ENCODE data around the gene MAGEB10. TPM values are rescaled to one million over a fixed set of nuclear protein-coding genes. Genes with fewer than 3 reads are reported as not detected.
"Not testable (repeated sequence)": the region's sequence is repeated elsewhere in the genome, so short reads cannot be mapped to it uniquely, and the experiment has no call there.

Gene MAGEB10
- total RNA-seq, 1 donor from 2014 or later: not detected

DNA sequence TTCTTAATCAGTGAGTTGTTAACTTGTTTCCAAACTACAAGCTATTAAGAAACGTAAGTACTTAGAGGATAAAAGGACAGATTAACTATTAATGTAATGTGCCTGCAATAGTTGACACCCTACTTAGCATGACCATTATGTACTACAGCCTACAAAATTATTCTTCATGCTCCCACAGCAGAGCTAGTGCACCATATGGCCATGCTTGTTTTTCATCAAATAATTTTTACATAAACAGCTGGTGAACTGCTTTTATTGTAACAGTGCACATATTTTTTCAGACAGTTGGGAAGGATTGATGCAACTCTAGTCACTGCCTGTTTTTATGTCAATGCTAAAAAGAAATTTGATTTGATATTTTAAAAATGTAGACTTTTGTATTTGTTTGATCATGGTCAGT, 10.2 kb upstream of the MAGEB10 start:
- no peaks in the 10 kb centered on the region for H3K9me3 Mint-ChIP-seq
- no peak overlapping the region for H3K4me3 Mint-ChIP-seq
- intact Hi-C loops (cut with micrococcal nuclease): no loop called here
- ATAC-seq (ENCODE audit: low read depth) (no peak), DNase-seq (no peak)
- POLR2A ChIA-PET: no interaction called here
- no peaks in the 10 kb centered on the region for H3K4me1 Mint-ChIP-seq
- CTCF ChIA-PET: no interaction called here
- H3K27me3 Mint-ChIP-seq: no peaks in the 10 kb centered on the region
- TF ChIP-seq, protein P1, sequence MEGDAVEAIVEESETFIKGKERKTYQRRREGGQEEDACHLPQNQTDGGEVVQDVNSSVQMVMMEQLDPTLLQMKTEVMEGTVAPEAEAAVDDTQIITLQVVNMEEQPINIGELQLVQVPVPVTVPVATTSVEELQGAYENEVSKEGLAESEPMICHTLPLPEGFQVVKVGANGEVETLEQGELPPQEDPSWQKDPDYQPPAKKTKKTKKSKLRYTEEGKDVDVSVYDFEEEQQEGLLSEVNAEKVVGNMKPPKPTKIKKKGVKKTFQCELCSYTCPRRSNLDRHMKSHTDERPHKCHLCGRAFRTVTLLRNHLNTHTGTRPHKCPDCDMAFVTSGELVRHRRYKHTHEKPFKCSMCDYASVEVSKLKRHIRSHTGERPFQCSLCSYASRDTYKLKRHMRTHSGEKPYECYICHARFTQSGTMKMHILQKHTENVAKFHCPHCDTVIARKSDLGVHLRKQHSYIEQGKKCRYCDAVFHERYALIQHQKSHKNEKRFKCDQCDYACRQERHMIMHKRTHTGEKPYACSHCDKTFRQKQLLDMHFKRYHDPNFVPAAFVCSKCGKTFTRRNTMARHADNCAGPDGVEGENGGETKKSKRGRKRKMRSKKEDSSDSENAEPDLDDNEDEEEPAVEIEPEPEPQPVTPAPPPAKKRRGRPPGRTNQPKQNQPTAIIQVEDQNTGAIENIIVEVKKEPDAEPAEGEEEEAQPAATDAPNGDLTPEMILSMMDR (IDR thresholded peaks at IDR 0.05): no peak
- H3K27ac Mint-ChIP-seq: no peak overlapping the region
- H3K36me3 Mint-ChIP-seq (ENCODE audit: low read depth): no peaks in the 10 kb centered on the region

DNA sequence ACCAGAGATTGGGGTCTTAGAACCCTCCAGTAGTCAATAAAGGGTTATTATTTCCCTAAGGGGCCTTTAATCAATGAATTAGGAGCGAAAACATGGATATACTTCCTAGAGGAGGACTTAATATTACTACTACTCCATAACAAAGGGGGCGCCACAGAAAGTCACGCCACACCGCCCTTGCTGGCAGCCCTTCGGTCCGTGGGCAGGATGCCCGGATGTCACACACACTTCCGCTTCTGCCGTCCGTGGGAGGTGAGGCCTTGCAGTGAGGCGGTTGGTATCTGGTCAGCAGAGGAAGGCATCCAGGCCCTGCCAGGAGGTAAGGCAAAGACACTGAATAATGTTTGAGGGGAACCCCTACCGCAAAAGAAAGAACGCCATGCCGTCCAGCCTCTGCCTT, 436 bp downstream of the MAGEB10 start:
- ChIA-PET CTCF (no interaction called here), POLR2A (no interaction called here)
- H3K9me3 Mint-ChIP-seq: no peaks in the 10 kb centered on the region
- DNase-seq: no peak
- no peaks in the 10 kb centered on the region for H3K4me1 Mint-ChIP-seq
- intact Hi-C loops (cut with micrococcal nuclease): no loop called here
- no peaks in the 10 kb centered on the region for H3K27me3 Mint-ChIP-seq
- H3K27ac Mint-ChIP-seq: no peak overlapping the region
- ATAC-seq (ENCODE audit: low read depth): no peak
- no peaks in the 10 kb centered on the region for H3K36me3 Mint-ChIP-seq (ENCODE audit: low read depth)
- TF ChIP-seq, protein P1 (IDR thresholded peaks at IDR 0.05): no peak
- H3K4me3 Mint-ChIP-seq: no peak overlapping the region

DNA sequence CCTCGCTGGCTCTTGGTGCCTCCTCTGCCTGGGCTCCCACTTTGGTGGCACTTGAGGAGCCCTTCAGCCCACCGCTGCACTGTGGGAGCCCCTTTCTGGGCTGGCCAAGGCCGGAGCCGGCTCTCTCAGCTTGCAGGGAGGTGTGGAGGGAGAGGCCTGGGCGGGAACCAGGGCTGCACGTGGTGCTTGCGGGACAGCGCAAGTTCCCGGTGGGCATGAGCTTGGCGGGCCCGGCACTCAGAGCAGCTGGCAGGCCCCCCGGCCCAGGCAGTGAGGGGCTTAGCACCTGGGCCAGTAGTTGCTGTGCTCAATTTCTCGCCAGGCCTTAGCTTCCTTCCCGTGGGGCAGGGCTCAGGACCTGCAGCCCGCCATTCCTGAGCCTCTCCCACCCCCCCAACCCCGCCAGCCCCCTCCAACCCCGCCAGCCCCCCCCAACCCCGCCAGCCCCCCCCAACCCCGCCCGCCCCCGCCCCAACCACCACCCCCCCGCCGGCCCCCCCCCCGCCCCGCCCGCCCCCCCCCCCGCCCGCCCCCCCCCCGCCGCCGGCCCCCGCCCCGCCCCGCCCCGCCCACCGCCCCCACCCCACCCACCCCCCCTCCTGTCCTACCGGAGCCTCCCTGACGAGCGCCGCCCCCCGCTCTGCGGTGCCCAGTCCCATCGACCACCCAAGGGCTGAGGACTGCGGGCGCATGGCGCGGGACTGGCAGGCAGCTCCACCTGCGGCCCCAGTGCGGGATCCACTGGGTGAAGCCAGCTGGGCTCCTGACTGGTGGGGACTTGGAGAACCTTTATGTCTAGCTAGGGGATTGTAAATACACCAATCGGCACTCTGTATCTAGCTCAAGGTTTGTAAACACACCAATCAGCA, 1.4 kb downstream of the MAGEB10 start:
- H3K36me3 Mint-ChIP-seq (ENCODE audit: low read depth); intact Hi-C loops (cut with micrococcal nuclease); H3K27me3 Mint-ChIP-seq; H3K27ac Mint-ChIP-seq; CTCF ChIA-PET; DNase-seq; H3K9me3 Mint-ChIP-seq; H3K4me1 Mint-ChIP-seq; ATAC-seq (ENCODE audit: low read depth); H3K4me3 Mint-ChIP-seq; POLR2A ChIA-PET: not testable (repeated sequence)

DNA sequence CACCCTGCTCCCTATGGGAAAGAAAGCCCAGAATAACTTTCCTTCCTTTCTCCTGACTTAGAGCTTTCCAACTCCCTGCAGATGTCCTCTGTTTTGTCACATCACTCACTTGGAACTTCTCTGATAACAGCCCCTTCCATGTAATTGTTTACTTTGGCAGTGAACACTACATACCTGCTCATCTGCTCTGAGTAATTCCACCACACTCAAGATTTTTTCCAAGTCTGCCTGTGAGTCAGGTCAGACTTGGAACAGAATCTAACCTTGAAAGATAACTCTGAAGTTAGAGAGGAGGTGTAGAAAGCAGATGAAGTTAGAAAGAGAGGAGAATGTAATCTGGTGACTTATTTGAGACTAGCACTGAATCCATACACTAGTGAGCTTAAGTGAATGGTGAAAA, 7.4 kb downstream of the MAGEB10 start:
- Mint-ChIP-seq H3K36me3 (ENCODE audit: low read depth) (no peaks in the 10 kb centered on the region), H3K9me3 (no peaks in the 10 kb centered on the region), H3K27me3 (no peaks in the 10 kb centered on the region), H3K4me3 (no peak overlapping the region), H3K27ac (no peak overlapping the region), H3K4me1 (no peaks in the 10 kb centered on the region)
- CTCF ChIA-PET: no interaction called here
- TF ChIP-seq, protein P1 (IDR thresholded peaks at IDR 0.05): no peak
- POLR2A ChIA-PET: no interaction called here
- no peak for DNase-seq
- no peak for ATAC-seq (ENCODE audit: low read depth)
- intact Hi-C loops (cut with micrococcal nuclease): no loop called here

DNA sequence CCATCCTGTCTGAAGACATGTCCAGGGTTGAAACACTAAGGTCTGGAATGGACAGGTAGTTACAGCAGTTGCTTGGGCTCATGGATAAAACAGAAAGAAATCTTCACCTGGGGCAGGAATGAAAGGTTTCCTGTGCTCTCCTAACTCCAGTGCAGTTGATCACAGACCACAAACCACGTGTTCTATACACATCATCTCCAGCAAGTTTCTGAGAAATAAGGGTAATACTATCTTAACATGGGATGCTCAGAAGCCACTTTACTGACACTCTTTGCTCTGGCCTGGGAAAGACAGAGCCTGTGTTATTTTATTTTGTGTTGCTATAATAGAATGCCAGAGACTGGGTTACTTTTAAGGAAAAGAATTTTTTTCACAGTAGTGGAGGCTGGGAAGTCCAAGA, 16.0 kb downstream of the MAGEB10 start:
- ChIA-PET POLR2A (no interaction called here), CTCF (no interaction called here)
- intact Hi-C loops (cut with micrococcal nuclease): no loop called here
- DNase-seq (no peak), ATAC-seq (ENCODE audit: low read depth) (no peak)
- Mint-ChIP-seq H3K9me3 (no peaks in the 10 kb centered on the region), H3K4me3 (no peak overlapping the region), H3K27me3 (no peaks in the 10 kb centered on the region), H3K36me3 (ENCODE audit: low read depth) (no peaks in the 10 kb centered on the region), H3K27ac (no peak overlapping the region), H3K4me1 (no peaks in the 10 kb centered on the region)
- TF ChIP-seq, protein P1 (IDR thresholded peaks at IDR 0.05): no peak

DNA sequence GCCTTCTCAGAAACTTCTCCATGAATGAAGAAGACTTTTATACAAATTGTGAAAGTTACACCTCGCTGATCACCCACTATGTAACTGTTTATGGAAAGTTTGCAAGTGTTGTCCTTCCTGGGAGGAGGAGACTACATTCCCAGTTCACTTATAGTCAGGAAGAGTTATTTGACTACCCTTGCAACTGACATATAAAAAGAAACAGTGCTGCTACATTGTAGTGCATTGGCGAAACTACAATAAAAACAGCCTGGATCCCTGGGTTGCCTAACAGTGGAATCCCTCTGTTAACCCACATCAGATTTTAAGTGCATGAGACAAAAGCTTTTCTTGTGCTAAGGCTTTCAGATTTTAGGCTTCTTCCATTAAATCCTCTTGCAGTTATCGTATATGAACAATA, 30.4 kb downstream of the MAGEB10 start:
- CTCF ChIA-PET: no interaction called here
- POLR2A ChIA-PET: no interaction called here
- H3K9me3 Mint-ChIP-seq: no peaks in the 10 kb centered on the region
- H3K27me3 Mint-ChIP-seq: no peaks in the 10 kb centered on the region
- ATAC-seq (ENCODE audit: low read depth): no peak
- DNase-seq: no peak
- H3K36me3 Mint-ChIP-seq (ENCODE audit: low read depth): no peaks in the 10 kb centered on the region
- H3K4me3 Mint-ChIP-seq: no peak overlapping the region
- TF ChIP-seq, protein P1 (IDR thresholded peaks at IDR 0.05): no peak
- H3K27ac Mint-ChIP-seq: no peak overlapping the region
- no peaks in the 10 kb centered on the region for H3K4me1 Mint-ChIP-seq
- intact Hi-C loops (cut with micrococcal nuclease): no loop called here
